NCI-H82 (cell line): Measurements from ENCODE around the gene TRERF1.
"Not testable (repeated sequence)": the region's sequence is repeated elsewhere in the genome, so short reads cannot be mapped to it uniquely, and the experiment has no call there.

ENCODE experiments used
- DNase-seq: peaks from one replicate; lab custom pipeline; 2025; lab: John Stamatoyannopoulos, UW

The TRERF1 gene

GRCh38 chr6:42335896-42336295 lies 115.8 kb downstream of the TRERF1 start:
- no peak for DNase-seq

DNA sequence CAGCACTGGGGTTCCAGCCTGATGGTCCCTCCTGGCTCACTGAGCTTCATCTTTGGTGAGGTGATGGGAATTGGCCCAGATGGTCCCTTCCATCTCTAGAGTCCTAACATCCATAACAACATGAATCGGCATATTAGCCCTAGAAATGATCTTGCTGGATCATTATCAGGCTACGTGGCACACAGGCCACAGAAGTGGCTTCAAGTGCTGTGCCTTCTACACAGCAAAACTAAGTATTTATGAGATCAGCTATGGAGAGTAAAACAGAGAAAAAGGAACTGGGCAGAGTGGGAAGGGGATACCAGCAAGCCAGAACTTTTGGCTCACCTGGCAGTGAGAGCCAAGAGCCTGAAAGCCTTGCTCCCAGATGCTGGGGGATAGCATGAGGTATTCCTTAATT lies 116.9 kb downstream of the TRERF1 start:
- no peak for DNase-seq

DNA sequence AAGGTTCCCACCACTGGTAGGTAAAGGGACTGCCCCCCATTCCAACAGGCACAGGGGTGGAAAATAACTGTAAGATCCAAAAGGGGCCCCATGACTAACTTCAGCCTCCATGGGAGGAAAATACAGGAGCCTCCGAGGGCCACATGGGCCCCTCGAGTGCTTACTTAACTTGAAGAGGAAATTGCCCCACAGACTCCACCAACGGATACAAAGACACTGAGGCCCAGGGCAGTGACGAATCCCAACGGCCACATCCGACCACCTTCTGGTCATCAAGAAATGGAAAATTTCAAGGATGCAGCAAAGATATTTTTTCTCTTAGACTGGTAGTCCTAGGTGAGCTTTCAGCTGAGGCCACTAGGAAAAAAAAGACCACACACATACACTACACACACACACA lies 118.1 kb downstream of the TRERF1 start:
- DNase-seq, result no peak

- DNase-seq, result no peak
These were observed 118.8 kb downstream of the TRERF1 start for GRCh38 chr6:42332916-42333315.

- no peak for DNase-seq
These were observed 120.7 kb downstream of the TRERF1 start for GRCh38 chr6:42331019-42331418.

DNA sequence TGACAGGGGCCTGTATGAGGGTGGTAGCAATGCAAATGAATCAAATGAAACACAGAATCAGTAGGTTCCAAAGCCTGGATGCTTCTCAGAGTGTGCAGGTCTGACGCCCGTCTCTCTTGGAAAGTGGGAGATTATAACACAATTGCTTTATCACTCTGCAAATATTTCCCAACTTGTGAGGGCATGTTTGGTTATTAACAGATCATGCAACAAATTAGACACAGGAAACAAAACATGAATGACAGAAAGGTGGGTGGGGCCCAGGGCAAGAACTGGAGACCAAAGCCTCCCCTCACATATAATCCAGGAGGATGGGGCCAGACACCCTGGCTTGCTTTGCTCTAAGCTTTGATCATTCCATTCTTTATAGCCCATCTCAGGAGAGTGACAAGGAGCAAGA lies 125.5 kb downstream of the TRERF1 start:
- DNase-seq, result no peak

DNA sequence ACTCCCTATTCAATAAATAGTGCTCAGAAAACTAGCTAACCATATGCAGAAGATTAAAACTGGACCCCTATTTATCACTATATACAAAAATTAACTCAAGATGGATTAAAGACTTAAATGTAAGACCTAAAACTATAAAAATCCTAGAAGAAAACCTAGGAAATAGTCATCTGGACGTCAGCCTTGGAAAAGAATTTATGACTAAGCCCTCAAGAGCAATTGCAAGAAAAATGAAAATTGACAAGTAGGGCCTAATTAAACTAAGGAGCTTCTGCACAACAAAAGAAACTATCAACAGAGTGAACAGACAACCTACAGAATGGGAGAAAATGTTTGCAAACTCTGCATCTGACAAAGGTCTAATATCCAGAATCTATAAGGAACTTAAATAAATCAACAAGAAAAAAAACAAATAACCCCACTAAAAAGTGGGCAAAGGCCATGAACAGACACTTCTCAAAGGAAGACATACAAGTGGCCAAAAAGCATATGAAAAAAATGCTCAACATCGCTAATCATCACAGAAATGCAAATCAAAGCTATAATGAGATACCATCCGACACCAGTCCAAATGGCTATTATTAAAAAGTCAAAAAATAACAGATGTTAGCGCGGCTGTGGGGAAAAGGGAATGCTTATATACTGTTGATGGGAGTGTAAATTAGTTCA lies 126.9 kb downstream of the TRERF1 start:
- not testable (repeated sequence) for DNase-seq

DNA sequence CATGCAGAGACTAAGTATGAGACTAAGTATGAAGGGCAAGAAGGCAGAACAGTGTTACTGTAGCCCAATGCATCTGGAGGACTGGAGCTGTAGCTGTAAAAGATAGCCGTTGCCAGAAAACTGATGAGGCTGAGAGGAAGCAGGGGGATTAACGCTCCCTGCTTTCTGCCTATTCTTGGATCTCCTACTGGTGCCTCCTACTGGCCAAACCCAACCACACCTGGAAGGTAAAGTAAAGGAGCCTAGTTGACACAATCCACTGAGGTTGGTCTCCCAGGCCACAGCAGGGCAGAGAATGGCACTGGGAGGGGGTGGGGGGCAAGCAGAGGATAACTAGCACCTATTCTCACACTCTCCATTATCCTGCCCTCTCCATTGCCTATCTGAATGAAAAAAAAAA lies 129.1 kb downstream of the TRERF1 start:
- DNase-seq, result peak; percentile 36

- DNase-seq, result no peak
These were observed 129.8 kb downstream of the TRERF1 start for GRCh38 chr6:42321976-42322375.

- no peak for DNase-seq
These were observed 131.0 kb downstream of the TRERF1 start for GRCh38 chr6:42320762-42321161.

DNA sequence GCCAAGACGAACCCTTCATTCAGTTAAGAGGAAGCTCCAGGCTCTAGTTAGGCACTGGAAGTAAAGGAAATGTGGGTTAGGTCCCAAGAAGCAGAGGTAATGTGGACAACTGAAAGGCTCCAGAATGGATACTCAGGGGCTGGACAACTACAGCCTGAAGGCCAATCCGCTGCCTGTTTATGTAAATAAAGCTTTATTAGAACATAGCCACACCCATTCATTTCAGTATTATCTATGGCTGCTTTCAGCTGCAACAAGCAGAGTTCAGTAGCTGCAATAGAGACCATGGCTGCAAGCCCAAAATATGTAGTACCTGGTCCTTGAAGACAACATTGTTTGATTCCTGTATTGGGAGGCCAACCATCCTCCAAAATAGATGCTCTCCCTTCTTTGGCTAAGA lies 133.2 kb downstream of the TRERF1 start:
- no peak for DNase-seq

DNA sequence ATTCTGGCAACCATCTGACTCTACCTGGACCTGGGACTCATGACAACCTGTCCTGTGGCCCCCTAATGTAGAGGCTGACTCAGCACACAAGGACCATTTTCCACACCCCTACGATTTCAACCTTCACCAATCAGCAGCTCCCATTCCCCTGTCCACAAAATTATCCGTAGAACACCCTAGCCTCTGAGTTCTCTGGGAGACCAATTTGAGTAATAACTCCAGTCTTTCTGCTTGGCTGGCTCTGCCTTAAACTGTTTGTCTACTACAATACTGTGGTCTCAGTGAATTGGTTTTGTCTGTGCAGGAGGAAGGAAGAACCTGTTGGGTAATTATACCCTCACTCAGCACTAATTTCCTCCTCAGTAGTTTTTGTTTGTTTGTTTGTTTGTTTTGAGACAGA lies 134.7 kb downstream of the TRERF1 start:
- no peak for DNase-seq

GRCh38 chr6:42315991-42316970 lies 135.4 kb downstream of the TRERF1 start:
- peak; percentile 70 for DNase-seq

GRCh38 chr6:42315259-42315990 lies 136.3 kb downstream of the TRERF1 start:
- no peak for DNase-seq

- no peak for DNase-seq
These were observed 137.0 kb downstream of the TRERF1 start for GRCh38 chr6:42314571-42315258.

DNA sequence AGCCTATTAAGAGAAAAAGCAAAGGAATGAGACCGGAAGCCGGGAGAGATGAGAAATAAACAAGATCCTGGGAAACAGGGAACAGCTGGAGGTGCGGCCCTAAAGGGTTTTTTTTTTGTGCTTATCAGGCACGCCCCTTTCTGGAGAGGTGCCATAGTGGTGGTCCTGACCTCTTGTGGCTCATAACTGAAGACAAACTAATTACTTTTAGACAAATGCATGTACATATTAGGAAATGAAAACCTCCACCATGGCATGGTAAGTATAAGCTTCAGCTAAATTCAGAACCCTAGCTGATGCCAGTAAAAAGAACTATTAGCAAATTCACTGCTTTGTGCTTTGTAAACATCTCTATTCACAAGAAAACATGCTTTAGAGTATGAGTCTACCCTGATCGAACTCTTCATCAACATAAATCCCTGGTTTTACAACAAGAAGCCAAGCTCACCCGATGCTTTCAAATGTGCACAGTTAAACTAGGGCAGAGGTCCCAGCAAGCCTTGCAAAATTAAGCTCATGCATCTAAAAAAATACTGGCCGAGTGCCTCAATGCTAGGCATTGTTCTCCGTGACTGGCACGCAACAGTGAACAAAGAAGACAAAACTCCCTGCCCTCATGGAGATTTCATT lies 137.7 kb downstream of the TRERF1 start:
- DNase-seq, result peak; percentile 41

DNA sequence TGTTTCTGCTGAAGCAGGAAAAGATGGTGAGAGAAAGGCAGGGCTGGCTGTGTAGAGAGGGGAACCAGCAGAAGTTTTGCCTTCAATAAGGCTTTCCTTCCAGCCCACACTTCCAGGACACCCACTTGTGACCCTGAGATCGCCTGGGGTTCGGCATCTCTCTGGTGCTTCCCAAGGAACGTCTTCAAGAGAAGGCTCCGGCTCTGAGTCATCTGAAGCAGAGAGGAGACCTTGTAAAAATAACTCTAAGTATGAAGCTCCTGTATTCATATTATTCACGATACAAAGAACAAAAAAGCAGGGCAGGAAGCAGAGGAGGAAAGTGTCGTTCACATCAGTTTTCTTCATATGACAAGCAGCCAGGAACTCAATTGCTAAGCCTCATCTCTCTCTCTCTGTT lies 138.7 kb downstream of the TRERF1 start:
- DNase-seq, result no peak

- DNase-seq, result no peak
These were observed 144.6 kb downstream of the TRERF1 start for GRCh38 chr6:42307141-42307470.

DNA sequence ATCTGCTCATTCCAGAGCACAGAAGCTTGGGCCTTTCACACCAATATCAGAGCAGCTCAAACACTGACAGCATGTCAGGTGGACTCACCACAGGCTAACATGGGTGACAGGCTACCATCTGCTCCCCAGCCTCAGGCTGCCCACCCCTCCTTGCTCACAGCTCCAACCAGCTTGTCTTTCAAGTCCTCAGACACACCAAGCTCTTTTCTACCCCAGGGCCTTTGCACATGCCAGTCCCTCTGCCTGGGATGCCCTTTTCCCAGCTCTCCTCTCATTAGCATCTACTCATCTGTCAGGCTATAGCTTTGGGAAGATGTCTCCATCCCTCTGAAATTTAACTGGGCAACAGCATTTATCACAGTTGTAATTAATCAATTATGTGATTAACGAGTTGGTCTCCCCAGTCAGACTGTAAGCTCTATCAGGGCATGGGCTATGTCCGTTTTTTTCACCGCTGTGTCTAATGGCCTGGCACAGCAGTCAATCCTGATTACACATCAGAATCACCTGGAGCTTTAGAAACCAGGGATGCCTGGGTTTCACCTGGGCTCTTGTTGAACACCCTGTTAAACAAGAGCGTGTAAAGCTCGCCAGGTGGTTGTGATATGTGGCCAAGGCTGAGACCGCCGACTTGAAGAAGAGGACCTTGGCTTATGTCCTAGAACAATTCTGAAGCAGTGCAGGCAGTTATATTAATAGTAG lies 145.1 kb downstream of the TRERF1 start:
- DNase-seq, result peak; percentile 19

DNA sequence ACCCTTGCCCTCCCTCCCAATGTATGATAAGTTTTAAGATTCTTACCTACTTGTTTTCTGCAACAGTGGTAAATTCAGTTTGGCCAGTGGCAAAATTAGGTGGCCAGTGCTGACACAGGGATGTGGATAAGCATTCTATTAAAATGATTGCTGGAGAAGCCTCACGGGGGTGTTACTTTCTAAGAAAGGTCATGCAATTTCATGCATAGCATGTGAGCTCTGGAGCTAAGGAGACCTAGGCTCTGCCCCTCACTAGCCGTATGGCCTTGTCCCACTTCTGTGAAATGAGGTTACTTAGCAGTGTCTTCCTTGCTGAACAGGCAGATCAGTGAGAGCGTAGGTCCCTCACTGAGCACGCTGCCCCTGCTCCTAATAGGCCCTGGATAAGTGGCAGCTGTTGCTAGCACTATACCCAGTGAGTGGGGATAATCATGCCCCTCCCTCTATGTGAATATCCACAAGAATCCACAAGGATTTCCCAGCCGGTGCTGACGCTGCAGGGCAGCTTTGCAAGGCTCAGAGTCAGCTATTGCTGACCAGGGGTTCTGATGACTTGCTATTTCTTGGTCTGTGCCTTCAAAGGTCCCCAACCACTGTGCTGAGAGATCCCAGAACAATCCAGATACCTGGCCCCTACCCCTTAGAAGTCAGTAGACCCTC lies 147.5 kb downstream of the TRERF1 start:
- DNase-seq, result peak; percentile 98
